SK-N-SH (cell line): Measurements from ENCODE around the gene RAB8A. TPM values are rescaled to one million over a fixed set of nuclear protein-coding genes. Genes with fewer than 3 reads are reported as not detected.

Experiments used
- CTCF ChIA-PET: fragments of 300-600, 350-600 bp; formaldehyde crosslinking; extraction: SDS; loops from one replicate; lab custom pipeline; 2021; lab: Yijun Ruan, JAX
- POLR2A ChIA-PET: fragments of 350-600 bp; sonication (Branson Sonifier 250); formaldehyde crosslinking; extraction: SDS; loops from one replicate; lab custom pipeline; 2020; ENCODE audit warnings: antibody characterized with exemption, inconsistent platforms; lab: Yijun Ruan, JAX
- DNase-seq: peaks from one replicate; pipeline ENCODE4 v3.0.0; 2012
- H2AFZ ChIP-seq: fragments of 200-600 bp; sonication (generic); 2 replicates; pipeline ENCODE4 v1.8.1; 2016; ENCODE audit warnings: antibody characterized with exemption, mild to moderate bottlenecking, low read depth
- H3F3A ChIP-seq: fragments of 200-600 bp; sonication (generic); replicated peaks from 2 replicates; pipeline ENCODE3; 2016; ENCODE audit warnings: antibody characterized with exemption, mild to moderate bottlenecking; ENCODE audit not compliant: insufficient read depth
- H3K27ac ChIP-seq, 2 experiments: fragments of 200-500 bp in 1 of 2; fragments of 200-600 bp in 1 of 2; sonication (Bioruptor generic) in 1 of 2; sonication (generic), shearing (Covaris generic) in 1 of 2; 2 replicates each; pipeline versions ENCODE4 v1.5.1 to v1.6.1; 2014 to 2016; ENCODE audit warnings: low read depth in 2 of 2, inconsistent platforms in 1 of 2, low read length in 1 of 2, mild to moderate bottlenecking in 1 of 2, mixed read lengths in 1 of 2
- H3K27me3 ChIP-seq: fragments of 200-600 bp; sonication (generic), shearing (Covaris generic); 2 replicates; pipeline ENCODE4 v1.6.1; 2016; ENCODE audit warnings: mixed run types; ENCODE audit not compliant: insufficient read depth
- H3K36me3 ChIP-seq, 2 experiments: fragments of 200-500 bp in 1 of 2; fragments of 200-600 bp in 1 of 2; sonication (Bioruptor generic) in 1 of 2; sonication (generic) in 1 of 2; replicated peaks in 1 of 2; 2 replicates each; pipeline versions ENCODE3 to v1.5.1; 2014 to 2016; ENCODE audit warnings: low read length in 1 of 2, mild to moderate bottlenecking in 1 of 2; ENCODE audit not compliant: insufficient read depth in 2 of 2, control insufficient read depth in 1 of 2
- H3K4me1 ChIP-seq, 2 experiments: fragments of 200-500 bp in 1 of 2; fragments of 200-600 bp in 1 of 2; sonication (Bioruptor generic) in 1 of 2; sonication (generic), shearing (Covaris generic) in 1 of 2; 2 replicates each; pipeline versions ENCODE4 v1.5.1 to v1.6.1; 2014 to 2016; ENCODE audit warnings: low read depth in 1 of 2, low read length in 1 of 2, mixed run types in 1 of 2; ENCODE audit not compliant: insufficient read depth in 2 of 2, control insufficient read depth in 1 of 2
- H3K4me2 ChIP-seq: fragments of 200-600 bp; sonication (generic), shearing (Covaris generic); 2 replicates; pipeline ENCODE4 v1.6.1; 2017; ENCODE audit warnings: mixed run types
- H3K4me3 ChIP-seq, 2 experiments: fragments of 200-500 bp in 1 of 2; fragments of 200-600 bp in 1 of 2; sonication (Bioruptor generic) in 1 of 2; sonication (generic), shearing (Covaris generic) in 1 of 2; 2 replicates each; pipeline versions ENCODE4 v1.5.1 to v1.8.1; 2014 to 2016; ENCODE audit warnings: low read depth in 2 of 2, inconsistent platforms in 1 of 2, low read length in 1 of 2, mild to moderate bottlenecking in 1 of 2, mixed read lengths in 1 of 2, moderate library complexity in 1 of 2
- H3K79me2 ChIP-seq: fragments of 200-600 bp; sonication (generic); 2 replicates; pipeline ENCODE4 v1.8.1; 2017; ENCODE audit warnings: mild to moderate bottlenecking; ENCODE audit not compliant: insufficient read depth
- H3K9ac ChIP-seq: fragments of 200-600 bp; sonication (generic); 2 replicates; pipeline ENCODE4 v1.6.1; 2017; ENCODE audit warnings: mixed run types
- H3K9me2 ChIP-seq: fragments of 200-600 bp; sonication (generic); 2 replicates; pipeline ENCODE4 v1.6.1; 2017; ENCODE audit warnings: mixed run types
- H3K9me3 ChIP-seq: fragments of 200-600 bp; sonication (generic); 2 replicates; pipeline ENCODE4 v1.6.1; 2017; ENCODE audit warnings: mixed run types, mild to moderate bottlenecking, moderate library complexity
- H4K20me1 ChIP-seq: fragments of 200-600 bp; sonication (generic); 2 replicates; pipeline ENCODE4 v1.6.1; 2017; ENCODE audit warnings: mild to moderate bottlenecking, mixed run types; ENCODE audit not compliant: insufficient read depth
- CHD2 ChIP-seq: fragments of 150-350 bp; IDR thresholded peaks from 2 replicates; pipeline ENCODE4 v1.6.1; 2018; ENCODE audit warnings: low read length; ENCODE audit not compliant: partially characterized antibody
- ELF1 ChIP-seq: IDR thresholded peaks from 2 replicates; pipeline ENCODE4 v1.4.0; 2012
- EP300 ChIP-seq, 2 experiments: IDR thresholded peaks; 2 replicates each; pipeline versions ENCODE4 v1.4.0 to v1.6.1; 2012; ENCODE audit warnings: borderline replicate concordance in 1 of 2, low read depth in 1 of 2, low read length in 1 of 2
- FOXJ3 ChIP-seq: sonication (generic); formaldehyde crosslinking; IDR thresholded peaks from 2 replicates; pipeline ENCODE4 v1.5.1; 2020; ENCODE audit warnings: mild to moderate bottlenecking, missing genetic modification reagents
- MEF2A ChIP-seq: IDR thresholded peaks from 2 replicates; pipeline ENCODE4 v1.4.0; 2012; ENCODE audit warnings: low read depth, borderline replicate concordance
- NFIC ChIP-seq: IDR thresholded peaks from 2 replicates; pipeline ENCODE4 v1.4.0; 2012; ENCODE audit warnings: borderline replicate concordance
- POLR2AphosphoS5 ChIP-seq: IDR thresholded peaks from 2 replicates; pipeline ENCODE4 v1.6.1; 2012; ENCODE audit warnings: low read depth, low read length
- RAD21 ChIP-seq: IDR thresholded peaks from 2 replicates; pipeline ENCODE4 v1.6.1; 2012; ENCODE audit warnings: mild to moderate bottlenecking, low read length
- REST ChIP-seq: IDR thresholded peaks from 2 replicates; pipeline ENCODE4 v1.6.1; 2012; ENCODE audit warnings: mild to moderate bottlenecking, low read depth, low read length, moderate library complexity
- RFX5 ChIP-seq: IDR thresholded peaks from 2 replicates; pipeline ENCODE4 v1.6.1; 2012; ENCODE audit warnings: mild to moderate bottlenecking, improper control_type of control experiment, low read length
- SIN3A ChIP-seq: IDR thresholded peaks from 2 replicates; pipeline ENCODE4 v1.6.1; 2012; ENCODE audit warnings: low read depth, mild to moderate bottlenecking, low read length, moderate library complexity, borderline replicate concordance
- TAF1 ChIP-seq: IDR thresholded peaks from 2 replicates; pipeline ENCODE4 v1.6.1; 2012; ENCODE audit warnings: low read depth, mild to moderate bottlenecking, low read length, moderate library complexity, borderline replicate concordance
- TCF12 ChIP-seq: IDR thresholded peaks from 2 replicates; pipeline ENCODE4 v1.4.0; 2012
- TEAD4 ChIP-seq: IDR thresholded peaks from 2 replicates; pipeline ENCODE4 v1.4.0; 2012; ENCODE audit warnings: mild to moderate bottlenecking, borderline replicate concordance; ENCODE audit not compliant: insufficient read depth
- USF1 ChIP-seq: IDR thresholded peaks from 2 replicates; pipeline ENCODE4 v1.4.0; 2012; ENCODE audit warnings: low read depth, borderline replicate concordance
- YY1 ChIP-seq: IDR thresholded peaks from 2 replicates; pipeline ENCODE4 v1.4.0; 2012; ENCODE audit warnings: low read depth, mild to moderate bottlenecking
- WGBS: methylation state at CpG from one replicate; pipeline ENCODE4 v1.1.6; 2017; ENCODE audit warnings: low lambda C conversion rate; 5-methylcytosine and 5-hydroxymethylcytosine counted together
- polyA plus RNA-seq, 3 experiments: library from polyadenylated mRNA; depleted of rRNA; stranded (reverse); fragments of >200 nt; gene quantifications; 2 replicates each; pipeline ENCODE4 v1.2.3, GENCODE V29; 2012
- TF ChIP-seq, protein P1 (sequence below): fragments of 150-350 bp; IDR thresholded peaks from 2 replicates; pipeline ENCODE4 v1.6.1; 2016; ENCODE audit warnings: mild to moderate bottlenecking, low read depth, low read length

Gene RAB8A
- polyA plus RNA-seq, 1 of the 3 experiments (the other 2 are of a cell fraction), result 55.2 TPM

GRCh38 chr19:16156904-16157303 is 45.2 kb downstream of the RAB8A start:
- Histone ChIP-seq H3K79me2 (no peaks in the 10 kb centered on the region), H3K9me2 (no peaks in the 10 kb centered on the region), H3K4me3 (no peak overlapping the region), H3K4me2 (no peak overlapping the region), H3K9ac (no peak overlapping the region), H3K9me3 (no peaks in the 10 kb centered on the region), H2AFZ (no peak overlapping the region), H3F3A (peaks cover 8% of the 10 kb centered on the region), H3K27me3 (no peaks in the 10 kb centered on the region; the same call in 1 of the 2 replicates), H4K20me1 (no peaks in the 10 kb centered on the region), H3K4me1 (peaks cover 0 to 6% of the 10 kb centered on the region in 2 experiments; a peak in 1 of 4 replicates), H3K36me3 (no peaks in the 10 kb centered on the region), H3K27ac (no peak overlapping the region)
- TF ChIP-seq EP300 (IDR thresholded peaks at IDR 0.05; ENCODE audit: borderline replicate concordance in 1 of 2, low read depth in 1 of 2, low read length in 1 of 2), result no peak
- no peak for TF ChIP-seq RFX5
- TF ChIP-seq FOXJ3 (CRISPR knock-in tag), result no peak
- no peak for TF ChIP-seq REST
- TF ChIP-seq SIN3A, result no peak
- no peak for TF ChIP-seq TAF1
- TF ChIP-seq RAD21, result no peak
- TF ChIP-seq TCF12, result no peak
- no peak for TF ChIP-seq USF1
- no peak for TF ChIP-seq POLR2AphosphoS5
- no peak for TF ChIP-seq ELF1
- no peak for TF ChIP-seq MEF2A
- TF ChIP-seq TEAD4, result no peak
- no peak for TF ChIP-seq YY1
- DNase-seq, result no peak
- 45% methylated on average over 6 of the region's 6 CpGs for WGBS
- ChIA-PET POLR2A (no interaction called here), CTCF (no interaction called here)

- peaks cover 0 to 6% of the 10 kb centered on the region in 2 experiments; a peak in 1 of 4 replicates for H3K4me1 ChIP-seq
- no peaks in the 10 kb centered on the region for H3K9me2 ChIP-seq
- peaks cover 13% of the 10 kb centered on the region for H3F3A ChIP-seq
- DNase-seq, result no peak
- no peaks in the 10 kb centered on the region for H3K79me2 ChIP-seq
- no peaks in the 10 kb centered on the region; the same call in 1 of the 2 replicates for H3K27me3 ChIP-seq
- no peaks in the 10 kb centered on the region for H3K36me3 ChIP-seq
- no peak overlapping the region for H2AFZ ChIP-seq
- no peak overlapping the region for H3K4me3 ChIP-seq
- H4K20me1 ChIP-seq, result no peaks in the 10 kb centered on the region
- no peak for TF ChIP-seq NFIC
- no peak for TF ChIP-seq FOXJ3 (CRISPR knock-in tag)
- TF ChIP-seq, protein P1, sequence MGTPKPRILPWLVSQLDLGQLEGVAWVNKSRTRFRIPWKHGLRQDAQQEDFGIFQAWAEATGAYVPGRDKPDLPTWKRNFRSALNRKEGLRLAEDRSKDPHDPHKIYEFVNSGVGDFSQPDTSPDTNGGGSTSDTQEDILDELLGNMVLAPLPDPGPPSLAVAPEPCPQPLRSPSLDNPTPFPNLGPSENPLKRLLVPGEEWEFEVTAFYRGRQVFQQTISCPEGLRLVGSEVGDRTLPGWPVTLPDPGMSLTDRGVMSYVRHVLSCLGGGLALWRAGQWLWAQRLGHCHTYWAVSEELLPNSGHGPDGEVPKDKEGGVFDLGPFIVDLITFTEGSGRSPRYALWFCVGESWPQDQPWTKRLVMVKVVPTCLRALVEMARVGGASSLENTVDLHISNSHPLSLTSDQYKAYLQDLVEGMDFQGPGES, result no peak
- no peak for TF ChIP-seq SIN3A
- no peak for TF ChIP-seq CHD2
- no peak for TF ChIP-seq MEF2A
- TF ChIP-seq REST, result no peak
- TF ChIP-seq, all 33 proteins: peak for 0
- H3K9ac ChIP-seq, result no peak overlapping the region
- no peak overlapping the region for H3K4me2 ChIP-seq
- no peaks in the 10 kb centered on the region for H3K9me3 ChIP-seq
- ChIA-PET CTCF (no interaction called here), POLR2A (no interaction called here)
- H3K27ac ChIP-seq, result no peak overlapping the region
- 51% methylated on average over 5 of the region's 10 CpGs for WGBS
Measured at GRCh38 chr19:16157601-16158000, 45.9 kb downstream of the RAB8A start.
